Nephron (organoid): ENCODE results near the gene LEKR1.

Source experiments
- H3K27ac Mint-ChIP-seq, 3 experiments: 2 replicates each; pipeline ENCODE4 v1.8.0; 2020; ENCODE audit warnings: mixed read lengths in 3 of 3, mild to moderate bottlenecking in 2 of 3, moderate library complexity in 1 of 3
- H3K27me3 Mint-ChIP-seq: 2 replicates; pipeline ENCODE4 v1.8.0; 2021; ENCODE audit warnings: low read depth, mild to moderate bottlenecking, moderate library complexity, mixed read lengths
- H3K36me3 Mint-ChIP-seq: 2 replicates; pipeline ENCODE4 v1.8.0; 2020; ENCODE audit warnings: low read depth, mixed read lengths
- H3K4me1 Mint-ChIP-seq: 2 replicates; pipeline ENCODE4 v1.8.0; 2020; ENCODE audit warnings: mixed read lengths
- H3K4me3 Mint-ChIP-seq, 3 experiments: 2 replicates each; pipeline ENCODE4 v1.8.0; 2020; ENCODE audit warnings: mild to moderate bottlenecking in 3 of 3, mixed read lengths in 3 of 3, moderate library complexity in 2 of 3
- H3K9me3 Mint-ChIP-seq: 2 replicates; pipeline ENCODE4 v1.8.0; 2020; ENCODE audit warnings: mixed read lengths
- TF ChIP-seq, protein P1 (sequence below), 3 experiments: fragments of 200-600 bp; sonication (generic); IDR thresholded peaks; one replicate each; pipeline ENCODE4 v1.5.0; 2021; ENCODE audit warnings: antibody characterized with exemption in 3 of 3; ENCODE audit not compliant: unreplicated experiment in 3 of 3

Gene LEKR1

DNA sequence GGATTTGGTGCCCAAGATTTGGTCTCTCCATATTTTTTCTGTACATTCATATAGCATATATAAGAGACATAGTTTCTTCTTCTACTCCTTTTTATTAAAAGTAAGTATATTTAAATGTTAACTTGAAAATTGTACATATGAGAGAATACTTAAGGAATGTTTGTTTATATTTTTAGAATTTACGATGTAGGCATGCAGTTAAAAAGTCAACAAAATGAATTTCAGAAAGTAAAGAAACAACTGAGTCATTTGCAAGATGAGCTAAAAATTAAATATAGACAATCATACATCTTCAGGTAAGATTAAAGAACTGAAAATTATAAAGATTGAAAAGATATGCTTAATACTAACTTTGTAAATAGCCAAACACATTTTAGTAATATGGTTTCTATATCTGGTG, 94.2 kb downstream of the LEKR1 start:
- Mint-ChIP-seq H3K9me3 (peaks cover 18% of the 10 kb centered on the region), H3K4me1 (no peaks in the 10 kb centered on the region), H3K27me3 (no peaks in the 10 kb centered on the region), H3K36me3 (peaks cover 4% of the 10 kb centered on the region), H3K27ac (no peak overlapping the region), H3K4me3 (no peak overlapping the region)
- TF ChIP-seq, protein P1, sequence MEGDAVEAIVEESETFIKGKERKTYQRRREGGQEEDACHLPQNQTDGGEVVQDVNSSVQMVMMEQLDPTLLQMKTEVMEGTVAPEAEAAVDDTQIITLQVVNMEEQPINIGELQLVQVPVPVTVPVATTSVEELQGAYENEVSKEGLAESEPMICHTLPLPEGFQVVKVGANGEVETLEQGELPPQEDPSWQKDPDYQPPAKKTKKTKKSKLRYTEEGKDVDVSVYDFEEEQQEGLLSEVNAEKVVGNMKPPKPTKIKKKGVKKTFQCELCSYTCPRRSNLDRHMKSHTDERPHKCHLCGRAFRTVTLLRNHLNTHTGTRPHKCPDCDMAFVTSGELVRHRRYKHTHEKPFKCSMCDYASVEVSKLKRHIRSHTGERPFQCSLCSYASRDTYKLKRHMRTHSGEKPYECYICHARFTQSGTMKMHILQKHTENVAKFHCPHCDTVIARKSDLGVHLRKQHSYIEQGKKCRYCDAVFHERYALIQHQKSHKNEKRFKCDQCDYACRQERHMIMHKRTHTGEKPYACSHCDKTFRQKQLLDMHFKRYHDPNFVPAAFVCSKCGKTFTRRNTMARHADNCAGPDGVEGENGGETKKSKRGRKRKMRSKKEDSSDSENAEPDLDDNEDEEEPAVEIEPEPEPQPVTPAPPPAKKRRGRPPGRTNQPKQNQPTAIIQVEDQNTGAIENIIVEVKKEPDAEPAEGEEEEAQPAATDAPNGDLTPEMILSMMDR (IDR thresholded peaks at IDR 0.05; ENCODE audit: unreplicated experiment in 3 of 3): no peak

DNA sequence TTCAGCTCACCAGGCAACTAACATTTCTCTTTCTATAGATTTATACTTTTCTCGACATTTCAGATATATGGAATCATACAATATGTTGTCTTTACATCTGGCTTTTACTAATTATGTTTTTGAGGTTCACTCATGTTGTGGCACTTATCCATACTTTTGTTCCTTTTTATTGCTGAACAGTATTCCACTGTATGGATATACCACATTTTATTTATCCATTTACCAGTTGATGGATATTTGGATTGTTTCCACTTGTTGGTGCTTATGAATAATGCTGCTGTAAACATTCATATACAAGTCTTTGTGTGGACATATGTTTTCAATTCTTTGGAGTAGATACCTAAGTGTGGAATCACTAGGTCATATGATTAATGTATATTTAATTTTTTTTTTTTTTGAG, 97.2 kb downstream of the LEKR1 start:
- no peaks in the 10 kb centered on the region for H3K27me3 Mint-ChIP-seq
- no peak overlapping the region for H3K27ac Mint-ChIP-seq
- H3K4me1 Mint-ChIP-seq: no peaks in the 10 kb centered on the region
- no peak overlapping the region for H3K4me3 Mint-ChIP-seq
- TF ChIP-seq, protein P1 (IDR thresholded peaks at IDR 0.05; ENCODE audit: unreplicated experiment in 3 of 3): no peak
- peaks cover 4% of the 10 kb centered on the region for H3K36me3 Mint-ChIP-seq
- peaks cover 25% of the 10 kb centered on the region for H3K9me3 Mint-ChIP-seq

DNA sequence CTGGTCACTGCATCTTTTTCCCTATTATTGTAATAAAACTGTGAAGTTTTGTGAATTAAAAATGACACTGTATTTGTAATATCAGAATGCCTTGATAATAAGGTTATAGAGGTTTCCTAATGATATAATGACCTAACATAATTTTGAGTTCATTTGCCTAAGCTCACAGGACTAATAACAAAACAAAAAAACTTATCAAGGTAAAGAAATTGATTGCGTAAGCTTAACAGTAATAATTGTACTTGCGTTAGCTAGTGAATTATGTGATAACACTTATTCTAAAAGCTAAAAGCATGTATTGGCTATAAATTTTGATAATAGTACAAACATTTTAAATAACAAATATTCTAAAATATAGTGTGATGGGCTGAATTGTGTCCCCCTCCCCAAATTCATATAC, 112.6 kb downstream of the LEKR1 start:
- Mint-ChIP-seq H3K36me3 (no peaks in the 10 kb centered on the region), H3K9me3 (no peaks in the 10 kb centered on the region), H3K27ac (no peak overlapping the region), H3K27me3 (no peaks in the 10 kb centered on the region), H3K4me3 (no peak overlapping the region), H3K4me1 (no peaks in the 10 kb centered on the region)
- TF ChIP-seq, protein P1 (IDR thresholded peaks at IDR 0.05; ENCODE audit: unreplicated experiment in 3 of 3): no peak

DNA sequence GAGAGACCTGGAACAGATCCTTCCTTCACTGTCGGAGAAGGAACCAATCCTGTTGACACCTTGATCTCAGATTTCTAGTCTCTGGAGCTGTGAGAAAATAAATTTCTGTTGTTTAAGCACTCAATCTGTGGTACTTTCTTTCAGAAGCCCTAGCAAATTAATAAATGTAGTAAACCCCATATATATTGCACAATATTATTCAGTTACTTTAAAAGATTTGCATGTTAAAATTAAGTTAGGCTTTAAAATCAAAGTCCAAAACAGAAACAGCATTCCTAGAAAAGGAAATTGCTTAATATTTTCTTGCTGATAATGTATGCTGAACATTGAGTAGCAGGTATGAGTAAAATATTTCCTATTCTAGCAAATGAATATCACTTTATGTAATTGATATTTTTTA, 113.2 kb downstream of the LEKR1 start:
- H3K36me3 Mint-ChIP-seq: no peaks in the 10 kb centered on the region
- no peak overlapping the region for H3K27ac Mint-ChIP-seq
- H3K27me3 Mint-ChIP-seq: no peaks in the 10 kb centered on the region
- TF ChIP-seq, protein P1 (IDR thresholded peaks at IDR 0.05; ENCODE audit: unreplicated experiment in 3 of 3): no peak
- H3K4me1 Mint-ChIP-seq: no peaks in the 10 kb centered on the region
- no peaks in the 10 kb centered on the region for H3K9me3 Mint-ChIP-seq
- H3K4me3 Mint-ChIP-seq: no peak overlapping the region

DNA sequence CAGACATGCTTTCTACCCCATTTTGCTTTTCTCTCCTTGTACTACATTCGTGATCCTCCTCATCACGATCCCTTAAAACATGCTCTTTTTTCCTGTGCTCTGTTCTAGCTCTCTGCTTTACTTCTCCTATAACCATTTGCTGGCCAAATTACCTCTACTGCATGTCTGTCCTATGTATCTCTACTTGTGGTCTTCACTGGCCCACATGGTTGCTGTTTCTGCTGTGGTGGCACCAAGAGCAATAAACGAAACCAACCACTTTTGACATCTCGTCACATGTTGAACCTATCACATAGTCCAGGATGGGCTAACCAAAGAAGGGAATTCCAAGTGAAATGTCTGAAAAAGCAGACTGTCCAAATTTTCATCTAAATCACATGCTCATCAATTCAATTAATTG, 115.2 kb downstream of the LEKR1 start:
- peaks cover 8% of the 10 kb centered on the region for H3K9me3 Mint-ChIP-seq
- no peak overlapping the region for H3K4me3 Mint-ChIP-seq
- H3K36me3 Mint-ChIP-seq: no peaks in the 10 kb centered on the region
- no peaks in the 10 kb centered on the region for H3K27me3 Mint-ChIP-seq
- H3K4me1 Mint-ChIP-seq: no peaks in the 10 kb centered on the region
- H3K27ac Mint-ChIP-seq: no peak overlapping the region
- TF ChIP-seq, protein P1 (IDR thresholded peaks at IDR 0.05; ENCODE audit: unreplicated experiment in 3 of 3): no peak

DNA sequence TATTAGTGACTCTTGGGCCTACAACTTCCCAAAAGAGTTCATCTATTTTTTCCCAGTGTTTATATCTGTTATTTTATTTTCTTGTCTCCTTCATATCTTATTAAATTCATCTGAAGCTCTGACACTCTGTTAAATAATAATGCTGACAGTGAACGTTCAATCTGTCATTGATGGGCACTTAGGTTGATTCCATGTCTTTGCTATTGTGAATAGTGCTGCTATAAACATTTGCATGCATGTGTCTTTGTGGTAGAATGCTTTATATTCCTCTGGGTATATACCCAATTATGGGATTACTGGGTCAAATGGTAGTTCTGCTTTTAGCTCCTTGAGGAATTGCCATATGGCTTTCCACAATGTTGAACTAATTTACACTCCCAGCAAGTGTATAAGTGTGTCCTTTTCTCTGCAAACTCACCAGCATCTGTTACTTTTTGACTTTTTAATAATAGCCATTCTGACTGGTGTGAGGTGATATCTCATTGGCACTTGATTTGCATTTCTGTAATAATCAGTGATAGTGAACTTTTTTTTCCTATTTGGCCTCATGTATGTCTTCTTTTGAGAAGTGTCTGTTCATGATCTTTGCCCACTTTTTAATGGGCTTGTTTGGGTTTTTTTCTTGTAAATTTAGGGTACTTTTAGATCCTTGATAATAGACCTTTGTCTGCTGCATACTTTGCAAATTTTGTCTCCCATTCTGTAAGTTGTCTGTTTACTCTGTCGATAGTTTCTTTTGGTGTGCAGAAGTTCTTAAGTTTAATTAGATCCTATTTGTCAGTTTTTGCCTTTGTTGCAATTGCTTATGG, 122.5 kb downstream of the LEKR1 start:
- TF ChIP-seq, protein P1 (IDR thresholded peaks at IDR 0.05; ENCODE audit: unreplicated experiment in 3 of 3): no peak
- Mint-ChIP-seq H3K9me3 (peaks cover 13% of the 10 kb centered on the region), H3K27me3 (no peaks in the 10 kb centered on the region), H3K27ac (no peak overlapping the region), H3K4me1 (no peaks in the 10 kb centered on the region), H3K4me3 (no peak overlapping the region), H3K36me3 (no peaks in the 10 kb centered on the region)
